Fibroblast of lung (primary cell): ENCODE measurements around the gene SAFB. TPM values are rescaled to one million over a fixed set of nuclear protein-coding genes. Genes with fewer than 3 reads are reported as not detected.

Experiments
- DNase-seq, 2 donors: peaks; one replicate each; pipeline versions ENCODE4 v3.0.0 to v3.0.0-alpha.2; 2010; ENCODE audit warnings: low read depth in 2 of 2
- H2AFZ ChIP-seq: 2 replicates; pipeline ENCODE4 v1.5.1; 2012; ENCODE audit warnings: low read length, control low read depth, inconsistent platforms
- H3K27ac ChIP-seq: 2 replicates; pipeline ENCODE4 v1.5.1; 2011; ENCODE audit warnings: low read length, control low read depth; ENCODE audit not compliant: insufficient read depth
- H3K27me3 ChIP-seq: 2 replicates; pipeline ENCODE4 v1.5.1; 2011; ENCODE audit warnings: mild to moderate bottlenecking, low read length; ENCODE audit not compliant: control insufficient read depth, insufficient read depth
- H3K36me3 ChIP-seq: 2 replicates; pipeline ENCODE4 v1.5.1; 2011; ENCODE audit warnings: low read length; ENCODE audit not compliant: control insufficient read depth, insufficient read depth
- H3K4me1 ChIP-seq: 2 replicates; pipeline ENCODE4 v1.5.1; 2011; ENCODE audit warnings: low read length; ENCODE audit not compliant: control insufficient read depth, insufficient read depth; ENCODE audit errors: extremely low read depth
- H3K4me2 ChIP-seq: 2 replicates; pipeline ENCODE4 v1.5.1; 2011; ENCODE audit warnings: low read length, control low read depth; ENCODE audit not compliant: insufficient read depth; ENCODE audit errors: extremely low read depth
- H3K4me3 ChIP-seq, 4 experiments: fragments of 200-600 bp in 1 of 4; sonication (generic) in 1 of 4; replicated peaks in 1 of 4; 2 replicates each; pipeline ENCODE4 v1.5.1; 2011 to 2016; ENCODE audit warnings: low read length in 4 of 4, low read depth in 3 of 4, mild to moderate bottlenecking in 3 of 4, control low read depth in 2 of 4, inconsistent platforms in 1 of 4, mixed read lengths in 1 of 4; ENCODE audit not compliant: insufficient read depth in 1 of 4; ENCODE audit errors: control extremely low read depth in 1 of 4
- H3K79me2 ChIP-seq: 2 replicates; pipeline ENCODE4 v1.5.1; 2012; ENCODE audit warnings: mild to moderate bottlenecking, low read length, inconsistent platforms; ENCODE audit not compliant: control insufficient read depth, insufficient read depth
- H3K9ac ChIP-seq: 2 replicates; pipeline ENCODE4 v1.5.1; 2011; ENCODE audit warnings: mild to moderate bottlenecking, low read length, control low read depth; ENCODE audit not compliant: insufficient read depth
- H3K9me3 ChIP-seq: 2 replicates; pipeline ENCODE4 v1.5.1; 2012; ENCODE audit warnings: low read depth, low read length; ENCODE audit not compliant: control insufficient read depth, insufficient read depth
- H4K20me1 ChIP-seq: 2 replicates; pipeline ENCODE4 v1.5.1; 2011; ENCODE audit warnings: low read length; ENCODE audit not compliant: control insufficient read depth, insufficient read depth; ENCODE audit errors: extremely low read depth
- CTCF ChIP-seq, 2 donors: IDR thresholded peaks in 1 of 2; conservative IDR thresholded peaks in 1 of 2; 1 replicate in 1 of 2; 2 replicates in 1 of 2; pipeline ENCODE4 v1.5.1; 2011 to 2012; ENCODE audit warnings: low read length in 2 of 2, control low read depth in 1 of 2, inconsistent platforms in 1 of 2, low read depth in 1 of 2, mild to moderate bottlenecking in 1 of 2
- EZH2 ChIP-seq: IDR thresholded peaks from 2 replicates; pipeline ENCODE4 v1.5.1; 2012; ENCODE audit warnings: low read length, control low read depth, mild to moderate bottlenecking; ENCODE audit errors: missing control alignments
- polyA plus RNA-seq, 2 donors: library from polyadenylated mRNA; depleted of rRNA in 1 of 2; stranded (reverse) in 1 of 2; unstranded in 1 of 2; fragments of >200 nt; gene quantifications; 2 replicates each; pipeline ENCODE4 v1.2.1, GENCODE V29; 2011 to 2012; ENCODE audit warnings: missing spikeins in 1 of 2
- total RNA-seq: library from RNA; depleted of rRNA; stranded (reverse); fragments of >200 nt; gene quantifications from 2 replicates; pipeline ENCODE4 v1.2.1, GENCODE V29; 2014

SAFB gene
- total and polyA plus RNA-seq, 2 donors (not counting 1 experiment from before 2014, with no cell fraction given) = 28.0 to 51.0 TPM

GRCh38 chr19:5624741-5625278 lies 1.9 kb downstream of the SAFB start:
- Histone ChIP-seq H3K9ac (peak overlapping the region; percentile 33), H3K4me1 (peaks cover 14% of the 10 kb centered on the region), H3K36me3 (peaks cover 9% of the 10 kb centered on the region), H3K27me3 (no peaks in the 10 kb centered on the region), H3K79me2 (peaks cover 94% of the 10 kb centered on the region), H3K4me2 (peak overlapping the region; percentile 93), H3K4me3 (peak overlapping the region; percentile 84 to 98 (median 95)), H3K9me3 (no peaks in the 10 kb centered on the region), H4K20me1 (no peaks in the 10 kb centered on the region), H3K27ac (peak overlapping the region; percentile 26), H2AFZ (no peak overlapping the region)
- no peak for DNase-seq
- TF ChIP-seq CTCF (conservative IDR thresholded peaks at IDR 0.05 in 1 of 2, IDR thresholded peaks at IDR 0.05 in 1 of 2; ENCODE audit: low read depth in 1 of 2, low read length in 2 of 2) (no peak), EZH2 (no peak)

GRCh38 chr19:5625641-5626040 lies 2.8 kb downstream of the SAFB start:
- no peak for TF ChIP-seq EZH2
- no peak for TF ChIP-seq CTCF (conservative IDR thresholded peaks at IDR 0.05 in 1 of 2, IDR thresholded peaks at IDR 0.05 in 1 of 2; ENCODE audit: low read depth in 1 of 2, low read length in 2 of 2)
- peak overlapping the region; percentile 93 for H3K4me2 ChIP-seq
- no peak overlapping the region for H3K27ac ChIP-seq
- peaks cover 6% of the 10 kb centered on the region for H3K36me3 ChIP-seq
- H3K9me3 ChIP-seq = no peaks in the 10 kb centered on the region
- peaks cover 14% of the 10 kb centered on the region for H3K4me1 ChIP-seq
- peaks cover 93% of the 10 kb centered on the region for H3K79me2 ChIP-seq
- H2AFZ ChIP-seq = no peak overlapping the region
- H3K27me3 ChIP-seq = no peaks in the 10 kb centered on the region
- peak overlapping the region in 2 of 4 experiments; percentile 95 for H3K4me3 ChIP-seq
- no peak overlapping the region for H3K9ac ChIP-seq
- DNase-seq = no peak
- H4K20me1 ChIP-seq = no peaks in the 10 kb centered on the region

GRCh38 chr19:5627395-5627904 lies 4.6 kb downstream of the SAFB start:
- H3K9me3 ChIP-seq = no peaks in the 10 kb centered on the region
- TF ChIP-seq EZH2 = no peak
- TF ChIP-seq CTCF (conservative IDR thresholded peaks at IDR 0.05 in 1 of 2, IDR thresholded peaks at IDR 0.05 in 1 of 2; ENCODE audit: low read depth in 1 of 2, low read length in 2 of 2) = no peak
- DNase-seq = peak; percentile 34 to 45
- H2AFZ ChIP-seq = no peak overlapping the region
- no peak overlapping the region for H3K27ac ChIP-seq
- H3K79me2 ChIP-seq = peaks cover 92% of the 10 kb centered on the region
- peaks cover 2% of the 10 kb centered on the region for H4K20me1 ChIP-seq
- no peak overlapping the region for H3K4me3 ChIP-seq
- H3K36me3 ChIP-seq = peaks cover 6% of the 10 kb centered on the region
- peaks cover 23% of the 10 kb centered on the region for H3K4me1 ChIP-seq
- no peak overlapping the region for H3K4me2 ChIP-seq
- H3K9ac ChIP-seq = no peak overlapping the region
- H3K27me3 ChIP-seq = no peaks in the 10 kb centered on the region
